ENCODE measurements around the gene BCAS3. TPM values are rescaled to one million over a fixed set of nuclear protein-coding genes. Genes with fewer than 3 reads are reported as not detected.

BCAS3 gene
- total RNA-seq, 1 experiment from 2014 or later, result 14.4 TPM

GRCh38 chr17:61381537-61381936, 703.9 kb downstream of the BCAS3 start:
- Histone ChIP-seq H3K27ac (ENCODE audit: low read depth, low read length, poor library complexity, severe bottlenecking) (no peak overlapping the region), H3K4me1 (ENCODE audit: insufficient read depth, low read length, poor library complexity, severe bottlenecking) (no peaks in the 10 kb centered on the region), H3K9me3 (ENCODE audit: low read depth, low read length, poor library complexity, severe bottlenecking) (no peaks in the 10 kb centered on the region), H3K27me3 (replicated peaks; ENCODE audit: insufficient read depth, low read depth, low read length, poor library complexity) (no peaks in the 10 kb centered on the region), H3K4me3 (ENCODE audit: low read depth, low read length, poor library complexity, severe bottlenecking) (no peak overlapping the region), H3K36me3 (ENCODE audit: insufficient read depth, low read length, poor library complexity, severe bottlenecking) (no peaks in the 10 kb centered on the region)
- ChIA-PET CTCF (no interaction called here), POLR2A (ENCODE audit: low non-redundant PET) (no interaction called here)
- BruUV-seq (replicated peaks), result no TSS peak
- no peak for DNase-seq (ENCODE audit: low spot score)
- intact Hi-C loops (cut with micrococcal nuclease; ENCODE audit: unreplicated experiment), result no loop called here
- TF ChIP-seq EZH2 (IDR thresholded peaks at IDR 0.05; ENCODE audit: borderline replicate concordance, low read depth, low read length, poor library complexity, severe bottlenecking), result no peak
- TF ChIP-seq, protein P1, sequence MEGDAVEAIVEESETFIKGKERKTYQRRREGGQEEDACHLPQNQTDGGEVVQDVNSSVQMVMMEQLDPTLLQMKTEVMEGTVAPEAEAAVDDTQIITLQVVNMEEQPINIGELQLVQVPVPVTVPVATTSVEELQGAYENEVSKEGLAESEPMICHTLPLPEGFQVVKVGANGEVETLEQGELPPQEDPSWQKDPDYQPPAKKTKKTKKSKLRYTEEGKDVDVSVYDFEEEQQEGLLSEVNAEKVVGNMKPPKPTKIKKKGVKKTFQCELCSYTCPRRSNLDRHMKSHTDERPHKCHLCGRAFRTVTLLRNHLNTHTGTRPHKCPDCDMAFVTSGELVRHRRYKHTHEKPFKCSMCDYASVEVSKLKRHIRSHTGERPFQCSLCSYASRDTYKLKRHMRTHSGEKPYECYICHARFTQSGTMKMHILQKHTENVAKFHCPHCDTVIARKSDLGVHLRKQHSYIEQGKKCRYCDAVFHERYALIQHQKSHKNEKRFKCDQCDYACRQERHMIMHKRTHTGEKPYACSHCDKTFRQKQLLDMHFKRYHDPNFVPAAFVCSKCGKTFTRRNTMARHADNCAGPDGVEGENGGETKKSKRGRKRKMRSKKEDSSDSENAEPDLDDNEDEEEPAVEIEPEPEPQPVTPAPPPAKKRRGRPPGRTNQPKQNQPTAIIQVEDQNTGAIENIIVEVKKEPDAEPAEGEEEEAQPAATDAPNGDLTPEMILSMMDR (conservative IDR thresholded peaks at IDR 0.05; ENCODE audit: low read depth, low read length), result no peak

DNA sequence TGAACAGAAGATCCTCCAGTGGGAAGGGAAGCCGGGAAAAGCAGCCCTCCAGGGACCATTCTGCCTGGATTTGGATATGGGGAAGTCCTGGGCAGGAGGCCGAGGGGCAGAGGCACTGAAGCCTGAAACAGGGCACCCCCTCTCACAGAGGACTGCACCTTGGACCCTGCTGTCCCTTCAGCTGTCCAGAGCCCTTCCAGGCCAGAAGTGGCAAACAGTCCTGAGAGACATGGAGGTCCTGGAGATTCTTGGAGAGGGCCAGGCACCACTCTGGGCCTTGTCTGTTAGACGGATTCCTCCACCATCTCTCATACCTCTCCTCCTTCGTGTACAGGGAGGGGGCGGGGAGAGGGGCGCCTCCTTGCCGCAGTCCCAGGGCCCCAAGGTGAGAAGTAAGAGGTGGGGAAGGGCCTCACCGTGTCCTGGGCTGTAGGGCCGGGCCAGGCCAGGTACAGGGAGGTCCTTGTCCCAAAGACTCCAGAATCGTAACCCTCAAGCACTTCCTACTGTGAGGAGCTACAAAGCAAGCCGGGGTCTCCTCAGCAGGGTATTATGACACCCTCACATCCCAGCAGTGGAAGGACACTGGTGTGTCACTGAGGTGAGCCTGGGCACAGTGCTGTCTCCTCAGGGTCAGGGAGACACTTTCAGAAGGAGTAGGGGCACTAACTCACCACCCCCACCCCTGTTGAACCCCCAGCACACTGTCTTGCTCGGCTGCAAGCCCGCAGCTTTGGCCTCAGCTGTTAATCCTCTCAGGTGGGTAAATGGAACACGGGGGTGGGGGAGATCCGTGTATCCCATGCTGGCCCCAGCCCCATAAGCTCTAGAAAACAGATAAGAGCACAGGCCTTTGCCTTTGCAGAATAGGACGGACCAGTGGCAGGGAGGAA, 705.4 kb downstream of the BCAS3 start:
- no TSS peak for BruUV-seq (replicated peaks)
- no peak for TF ChIP-seq EZH2 (IDR thresholded peaks at IDR 0.05; ENCODE audit: borderline replicate concordance, low read depth, low read length, poor library complexity, severe bottlenecking)
- TF ChIP-seq, protein P1 (conservative IDR thresholded peaks at IDR 0.05; ENCODE audit: low read depth, low read length), result no peak
- intact Hi-C loops (cut with micrococcal nuclease; ENCODE audit: unreplicated experiment), result no loop called here
- ChIA-PET CTCF (interaction anchor here (1.0 kb wide), 1 partner anchor 662 kb away, joined by 5 read pairs; no protein-coding TSS in a partner anchor), POLR2A (ENCODE audit: low non-redundant PET) (no interaction called here)
- Histone ChIP-seq H3K27ac (ENCODE audit: low read depth, low read length, poor library complexity, severe bottlenecking) (no peak overlapping the region), H3K36me3 (ENCODE audit: insufficient read depth, low read length, poor library complexity, severe bottlenecking) (no peaks in the 10 kb centered on the region), H3K4me3 (ENCODE audit: low read depth, low read length, poor library complexity, severe bottlenecking) (no peak overlapping the region), H3K4me1 (ENCODE audit: insufficient read depth, low read length, poor library complexity, severe bottlenecking) (no peaks in the 10 kb centered on the region), H3K27me3 (replicated peaks; ENCODE audit: insufficient read depth, low read depth, low read length, poor library complexity) (no peaks in the 10 kb centered on the region), H3K9me3 (ENCODE audit: low read depth, low read length, poor library complexity, severe bottlenecking) (no peaks in the 10 kb centered on the region)
- DNase-seq (ENCODE audit: low spot score), result no peak

DNA sequence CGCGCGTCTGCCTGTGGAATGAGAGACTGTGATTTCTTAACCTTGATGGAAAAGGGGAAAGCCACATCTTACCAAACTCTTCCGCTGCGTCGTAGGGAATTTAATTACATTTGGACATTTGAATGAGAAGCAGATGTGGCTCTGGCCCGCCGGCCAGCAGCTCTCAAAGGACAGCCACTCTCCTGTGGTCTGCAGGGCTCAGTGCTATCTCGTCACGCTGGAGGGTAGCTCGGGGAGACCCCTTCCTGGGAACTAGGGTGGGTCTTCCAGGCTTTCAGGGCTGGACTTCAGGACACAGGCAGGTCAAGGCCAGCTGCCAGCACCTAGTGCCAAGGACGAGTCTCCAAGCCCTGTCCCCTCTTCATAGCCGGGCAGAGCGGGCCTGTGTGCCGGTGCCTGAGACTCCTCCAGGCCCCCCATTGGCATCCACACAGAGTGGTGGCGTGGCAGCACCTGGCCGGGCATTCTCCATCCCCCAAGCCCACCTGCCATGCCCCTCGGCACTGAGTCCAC, 706.1 kb downstream of the BCAS3 start:
- Histone ChIP-seq H3K4me3 (ENCODE audit: low read depth, low read length, poor library complexity, severe bottlenecking) (no peak overlapping the region), H3K4me1 (ENCODE audit: insufficient read depth, low read length, poor library complexity, severe bottlenecking) (no peaks in the 10 kb centered on the region), H3K27ac (ENCODE audit: low read depth, low read length, poor library complexity, severe bottlenecking) (no peak overlapping the region), H3K36me3 (ENCODE audit: insufficient read depth, low read length, poor library complexity, severe bottlenecking) (no peaks in the 10 kb centered on the region), H3K9me3 (ENCODE audit: low read depth, low read length, poor library complexity, severe bottlenecking) (no peaks in the 10 kb centered on the region), H3K27me3 (replicated peaks; ENCODE audit: insufficient read depth, low read depth, low read length, poor library complexity) (no peaks in the 10 kb centered on the region)
- intact Hi-C loops (cut with micrococcal nuclease; ENCODE audit: unreplicated experiment), result no loop called here
- DNase-seq (ENCODE audit: low spot score), result no peak
- POLR2A ChIA-PET (ENCODE audit: low non-redundant PET), result no interaction called here
- BruUV-seq (replicated peaks), result no TSS peak
- CTCF ChIA-PET, result interaction anchor here (1.0 kb wide), 1 partner anchor 663 kb away, joined by 5 read pairs; no protein-coding TSS in a partner anchor
- TF ChIP-seq, protein P1 (conservative IDR thresholded peaks at IDR 0.05; ENCODE audit: low read depth, low read length), result no peak
- TF ChIP-seq EZH2 (IDR thresholded peaks at IDR 0.05; ENCODE audit: borderline replicate concordance, low read depth, low read length, poor library complexity, severe bottlenecking), result no peak

Measured in A673 (cell line).